ENCODE results near the gene ARHGAP18.

ARHGAP18 gene

GRCh38 chr6:129647044-129647443 is 62.9 kb downstream of the ARHGAP18 start:
- DNase-seq, result no peak
- no peak overlapping the region for H3K27ac ChIP-seq

DNA sequence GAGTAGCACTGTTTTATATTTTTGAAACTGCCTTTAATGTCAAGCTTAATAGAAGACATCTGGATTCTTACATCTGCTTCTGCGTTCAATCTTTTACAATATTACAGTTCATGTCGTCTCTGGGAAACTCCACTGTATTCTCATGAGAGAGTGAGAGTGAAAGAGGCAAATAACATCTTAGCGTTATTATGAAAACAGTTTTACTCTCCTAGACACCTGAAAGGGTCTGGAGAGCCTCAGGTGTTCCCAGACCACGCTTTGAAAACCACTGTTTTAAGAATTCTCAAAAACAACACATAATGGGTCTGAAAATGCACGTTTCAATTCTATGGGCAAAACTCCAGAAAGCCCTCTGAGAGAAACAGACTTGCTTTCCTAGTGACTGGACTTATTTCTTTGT is 63.3 kb downstream of the ARHGAP18 start:
- Histone ChIP-seq H3K4me3 (ENCODE audit: low read depth, low read length) (no peak overlapping the region), H3K36me3 (no peaks in the 10 kb centered on the region), H3K9me3 (ENCODE audit: severe bottlenecking) (no peaks in the 10 kb centered on the region), H3K27ac (no peak overlapping the region), H3K27me3 (ENCODE audit: insufficient read depth, low read depth, severe bottlenecking) (no peaks in the 10 kb centered on the region)
- no peak for DNase-seq
- TF ChIP-seq, protein P1, sequence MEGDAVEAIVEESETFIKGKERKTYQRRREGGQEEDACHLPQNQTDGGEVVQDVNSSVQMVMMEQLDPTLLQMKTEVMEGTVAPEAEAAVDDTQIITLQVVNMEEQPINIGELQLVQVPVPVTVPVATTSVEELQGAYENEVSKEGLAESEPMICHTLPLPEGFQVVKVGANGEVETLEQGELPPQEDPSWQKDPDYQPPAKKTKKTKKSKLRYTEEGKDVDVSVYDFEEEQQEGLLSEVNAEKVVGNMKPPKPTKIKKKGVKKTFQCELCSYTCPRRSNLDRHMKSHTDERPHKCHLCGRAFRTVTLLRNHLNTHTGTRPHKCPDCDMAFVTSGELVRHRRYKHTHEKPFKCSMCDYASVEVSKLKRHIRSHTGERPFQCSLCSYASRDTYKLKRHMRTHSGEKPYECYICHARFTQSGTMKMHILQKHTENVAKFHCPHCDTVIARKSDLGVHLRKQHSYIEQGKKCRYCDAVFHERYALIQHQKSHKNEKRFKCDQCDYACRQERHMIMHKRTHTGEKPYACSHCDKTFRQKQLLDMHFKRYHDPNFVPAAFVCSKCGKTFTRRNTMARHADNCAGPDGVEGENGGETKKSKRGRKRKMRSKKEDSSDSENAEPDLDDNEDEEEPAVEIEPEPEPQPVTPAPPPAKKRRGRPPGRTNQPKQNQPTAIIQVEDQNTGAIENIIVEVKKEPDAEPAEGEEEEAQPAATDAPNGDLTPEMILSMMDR (IDR thresholded peaks at IDR 0.05; ENCODE audit: low read depth, low read length), result no peak

More at GRCh38 chr6:129647044-129647443, 62.9 kb downstream of the ARHGAP18 start:
- Histone ChIP-seq H3K36me3 (no peaks in the 10 kb centered on the region), H3K4me3 (ENCODE audit: low read depth, low read length) (no peak overlapping the region), H3K27me3 (ENCODE audit: insufficient read depth, low read depth, severe bottlenecking) (no peaks in the 10 kb centered on the region), H3K9me3 (ENCODE audit: severe bottlenecking) (no peaks in the 10 kb centered on the region)
- TF ChIP-seq, protein P1 (IDR thresholded peaks at IDR 0.05; ENCODE audit: low read depth, low read length), result no peak

GRCh38 chr6:129645830-129646579 is 64.0 kb downstream of the ARHGAP18 start:
- H3K9me3 ChIP-seq (ENCODE audit: severe bottlenecking), result no peaks in the 10 kb centered on the region
- H3K4me3 ChIP-seq (ENCODE audit: low read depth, low read length), result no peak overlapping the region
- no peaks in the 10 kb centered on the region for H3K27me3 ChIP-seq (ENCODE audit: insufficient read depth, low read depth, severe bottlenecking)
- no peaks in the 10 kb centered on the region for H3K36me3 ChIP-seq
- DNase-seq, result no peak
- H3K27ac ChIP-seq, result no peak overlapping the region
- TF ChIP-seq, protein P1 (IDR thresholded peaks at IDR 0.05; ENCODE audit: low read depth, low read length), result no peak

DNA sequence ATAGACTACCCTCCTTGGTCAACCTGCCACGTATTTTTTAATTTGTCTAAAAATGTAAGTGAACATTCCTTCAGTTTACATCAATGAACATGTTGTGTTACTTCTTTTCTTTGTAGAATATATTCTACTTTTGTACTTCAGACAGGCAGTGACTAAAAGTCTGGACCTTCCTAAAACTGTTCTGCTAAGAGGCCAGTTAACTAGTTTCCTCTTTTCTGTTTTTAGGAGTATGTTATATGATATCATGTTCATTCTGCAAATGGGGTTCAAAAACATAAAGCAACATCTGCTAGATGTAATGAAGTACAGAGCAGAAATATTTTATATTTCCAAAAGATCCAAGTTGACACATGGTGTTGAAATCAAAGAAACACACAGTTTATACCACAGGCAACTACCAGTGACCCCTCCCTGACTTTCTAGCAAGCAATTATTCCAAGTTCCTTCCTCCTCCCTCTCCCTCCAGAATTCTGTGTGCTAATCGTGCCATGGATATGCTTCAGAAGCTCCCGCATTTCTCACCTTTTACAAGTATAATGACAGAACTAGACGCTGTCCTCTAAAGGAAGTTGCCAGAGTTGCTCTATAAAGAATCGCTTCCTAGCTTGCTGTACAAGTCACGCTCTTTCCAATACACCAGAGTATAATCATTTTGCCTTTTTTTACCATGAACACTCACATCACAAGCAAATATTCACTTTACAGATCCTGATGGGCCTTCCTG is 64.7 kb downstream of the ARHGAP18 start:
- no peak overlapping the region for H3K27ac ChIP-seq

DNA sequence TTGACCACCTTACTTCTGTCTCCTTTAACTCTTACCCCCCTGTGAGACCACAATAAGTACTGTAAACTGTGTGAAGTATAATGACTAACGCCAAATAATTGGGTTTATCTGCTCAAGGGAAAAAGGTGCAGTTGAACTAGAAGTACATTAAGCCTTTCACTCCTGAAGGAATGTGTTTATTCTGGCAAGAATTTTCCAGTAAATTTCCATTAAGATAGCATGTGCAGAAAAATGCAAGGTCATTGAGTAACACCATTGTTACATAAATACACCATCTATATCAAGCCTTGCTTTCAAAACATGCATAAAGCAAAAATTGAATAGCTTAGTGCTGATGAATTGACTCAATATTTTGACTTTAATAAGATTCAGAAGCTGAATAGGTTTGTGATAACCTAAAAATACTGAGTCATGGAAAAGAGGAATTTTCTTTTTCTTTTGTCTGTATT is 65.4 kb downstream of the ARHGAP18 start:
- no peak overlapping the region for H3K4me3 ChIP-seq (ENCODE audit: low read depth, low read length)
- TF ChIP-seq, protein P1 (IDR thresholded peaks at IDR 0.05; ENCODE audit: low read depth, low read length), result no peak
- H3K36me3 ChIP-seq, result no peaks in the 10 kb centered on the region
- DNase-seq, result no peak
- H3K9me3 ChIP-seq (ENCODE audit: severe bottlenecking), result no peaks in the 10 kb centered on the region
- H3K27me3 ChIP-seq (ENCODE audit: insufficient read depth, low read depth, severe bottlenecking), result no peaks in the 10 kb centered on the region
- H3K27ac ChIP-seq, result no peak overlapping the region

More for the DNA sequence above, 64.7 kb downstream of the ARHGAP18 start:
- Histone ChIP-seq H3K36me3 (no peaks in the 10 kb centered on the region), H3K4me3 (ENCODE audit: low read depth, low read length) (no peak overlapping the region), H3K27me3 (ENCODE audit: insufficient read depth, low read depth, severe bottlenecking) (no peaks in the 10 kb centered on the region), H3K9me3 (ENCODE audit: severe bottlenecking) (no peaks in the 10 kb centered on the region)
- no peak for DNase-seq
- TF ChIP-seq, protein P1 (IDR thresholded peaks at IDR 0.05; ENCODE audit: low read depth, low read length), result no peak

Data from WERI-Rb-1 (cell line).